Activated CD4-positive, alpha-beta T cell treated with anti-CD3 and anti-CD28 coated beads for 36 hours (primary cell): ENCODE results near the gene GMPS. TPM values are rescaled to one million over a fixed set of nuclear protein-coding genes. Genes with fewer than 3 reads are reported as not detected.
"Not testable (repeated sequence)": the region's sequence is repeated elsewhere in the genome, so short reads cannot be mapped to it uniquely, and the experiment has no call there.

Experiments
- ATAC-seq: fragments of 200-7000 bp; cut with Tn5 transposase; one replicate; pipeline ENCODE4 v1.10.0; 2021; ENCODE audit warnings: mild to moderate bottlenecking, moderate library complexity
- CTCF ChIA-PET: fragments of 350-600 bp; sonication (Branson Sonifier 250); formaldehyde crosslinking; loops from one replicate; lab custom pipeline; 2021; ENCODE audit warnings: antibody characterized with exemption; lab: Charles Lee
- POLR2A ChIA-PET: fragments of 350-600 bp; sonication (Branson Sonifier 250); formaldehyde crosslinking; loops from one replicate; lab custom pipeline; 2021; ENCODE audit warnings: antibody characterized with exemption, inconsistent platforms; lab: Charles Lee
- DNase-seq: peaks from one replicate; pipeline ENCODE4 v3.0.0-alpha.2; 2020
- H3K27ac Mint-ChIP-seq: one replicate; pipeline ENCODE4 v1.8.0; 2021; ENCODE audit warnings: mixed read lengths
- H3K27me3 Mint-ChIP-seq: one replicate; pipeline ENCODE4 v1.8.0; 2021; ENCODE audit warnings: mixed read lengths
- H3K36me3 Mint-ChIP-seq: one replicate; pipeline ENCODE4 v1.8.0; 2021; ENCODE audit warnings: low read depth, mixed read lengths
- H3K4me1 Mint-ChIP-seq: one replicate; pipeline ENCODE4 v1.8.0; 2021; ENCODE audit warnings: mixed read lengths
- H3K4me3 Mint-ChIP-seq: one replicate; pipeline ENCODE4 v1.8.0; 2021; ENCODE audit warnings: mild to moderate bottlenecking, moderate library complexity, mixed read lengths
- H3K9me3 Mint-ChIP-seq: one replicate; pipeline ENCODE4 v1.8.0; 2021; ENCODE audit warnings: low read depth, mixed read lengths
- intact Hi-C, 2 experiments: fragments of 100-400 bp; cut with DNase I in 1 of 2; cut with micrococcal nuclease in 1 of 2; formaldehyde crosslinking; loops; one replicate each; pipeline versions ENCODE4 v1.14.2 to v1.15.1; 2022 to 2024; cut with DNase I, micrococcal nuclease
- total RNA-seq, 2 experiments: library from RNA; stranded (reverse); gene quantifications; one replicate each; pipeline ENCODE4 v1.2.3, GENCODE V29; 2021

GMPS gene
- total RNA-seq, 2 experiments from 2014 or later: 154 to 161 TPM

GRCh38 chr3:155961044-155961443, 90.6 kb downstream of the GMPS start:
- intact Hi-C loops, H3K9me3 Mint-ChIP-seq, POLR2A ChIA-PET, H3K27me3 Mint-ChIP-seq, DNase-seq, ATAC-seq, H3K27ac Mint-ChIP-seq, H3K4me1 Mint-ChIP-seq, H3K4me3 Mint-ChIP-seq, H3K36me3 Mint-ChIP-seq: not testable (repeated sequence)
- CTCF ChIA-PET: interaction anchor here (1.3 kb wide), 1 partner anchor 155 kb away, joined by 3 read pairs; the partner anchor contains the start of gene C3orf33

GRCh38 chr3:155963570-155963969, 93.1 kb downstream of the GMPS start:
- Mint-ChIP-seq H3K4me1 (no peaks in the 10 kb centered on the region), H3K4me3 (no peak overlapping the region), H3K27me3 (no peaks in the 10 kb centered on the region), H3K36me3 (no peaks in the 10 kb centered on the region), H3K27ac (no peak overlapping the region), H3K9me3 (peaks cover 5% of the 10 kb centered on the region)
- ChIA-PET CTCF (no interaction called here), POLR2A (interaction anchor here (0.7 kb wide), 1 partner anchor 175 kb away, joined by 3 read pairs; no protein-coding TSS in a partner anchor)
- ATAC-seq (no peak), DNase-seq (no peak)
- intact Hi-C loops: no loop called here

GRCh38 chr3:155970398-155970797, 99.9 kb downstream of the GMPS start:
- H3K27ac Mint-ChIP-seq: no peak overlapping the region
- DNase-seq (no peak), ATAC-seq (no peak)
- peaks cover 5% of the 10 kb centered on the region for H3K9me3 Mint-ChIP-seq
- no peaks in the 10 kb centered on the region for H3K4me1 Mint-ChIP-seq
- no peaks in the 10 kb centered on the region for H3K36me3 Mint-ChIP-seq
- no peak overlapping the region for H3K4me3 Mint-ChIP-seq
- CTCF ChIA-PET: no interaction called here
- H3K27me3 Mint-ChIP-seq: no peaks in the 10 kb centered on the region
- POLR2A ChIA-PET: no interaction called here
- intact Hi-C loops: no loop called here

- intact Hi-C loops: no loop called here
- no peak overlapping the region for H3K27ac Mint-ChIP-seq
- POLR2A ChIA-PET: no interaction called here
- H3K27me3 Mint-ChIP-seq: no peaks in the 10 kb centered on the region
- no peak for DNase-seq
- H3K9me3 Mint-ChIP-seq: peaks cover 4% of the 10 kb centered on the region
- no peak overlapping the region for H3K4me3 Mint-ChIP-seq
- CTCF ChIA-PET: no interaction called here
- ATAC-seq: no peak
- no peaks in the 10 kb centered on the region for H3K36me3 Mint-ChIP-seq
- H3K4me1 Mint-ChIP-seq: no peaks in the 10 kb centered on the region
Observed at GRCh38 chr3:155972885-155973584, 102.6 kb downstream of the GMPS start.

GRCh38 chr3:155978324-155978723, 107.9 kb downstream of the GMPS start:
- intact Hi-C loops: no loop called here
- DNase-seq (no peak), ATAC-seq (no peak)
- Mint-ChIP-seq H3K27me3 (no peaks in the 10 kb centered on the region), H3K4me1 (no peaks in the 10 kb centered on the region), H3K4me3 (no peak overlapping the region), H3K27ac (no peak overlapping the region), H3K9me3 (no peaks in the 10 kb centered on the region), H3K36me3 (no peaks in the 10 kb centered on the region)
- ChIA-PET POLR2A (no interaction called here), CTCF (interaction anchor here (1.0 kb wide), 1 partner anchor 995 kb away, joined by 5 read pairs; no protein-coding TSS in a partner anchor)

- ATAC-seq (no peak), DNase-seq (no peak)
- ChIA-PET POLR2A (no interaction called here), CTCF (interaction anchor here (0.9 kb wide), 1 partner anchor 37 kb away, joined by 3 read pairs; no protein-coding TSS in a partner anchor)
- no peak overlapping the region for H3K4me3 Mint-ChIP-seq
- no peaks in the 10 kb centered on the region for H3K4me1 Mint-ChIP-seq
- intact Hi-C loops: no loop called here
- H3K27ac Mint-ChIP-seq: no peak overlapping the region
- no peaks in the 10 kb centered on the region for H3K36me3 Mint-ChIP-seq
- no peaks in the 10 kb centered on the region for H3K9me3 Mint-ChIP-seq
- H3K27me3 Mint-ChIP-seq: no peaks in the 10 kb centered on the region
Observed at GRCh38 chr3:155979746-155980145, 109.3 kb downstream of the GMPS start.

GRCh38 chr3:155981669-155982068, 111.2 kb downstream of the GMPS start:
- Mint-ChIP-seq H3K36me3 (no peaks in the 10 kb centered on the region), H3K4me1 (no peaks in the 10 kb centered on the region), H3K27me3 (no peaks in the 10 kb centered on the region), H3K4me3 (no peak overlapping the region), H3K9me3 (no peaks in the 10 kb centered on the region), H3K27ac (no peak overlapping the region)
- ChIA-PET CTCF (no interaction called here), POLR2A (no interaction called here)
- intact Hi-C loops: no loop called here
- DNase-seq (no peak), ATAC-seq (no peak)

- intact Hi-C loops: no loop called here
- H3K4me1 Mint-ChIP-seq: no peaks in the 10 kb centered on the region
- DNase-seq: no peak
- no peak overlapping the region for H3K4me3 Mint-ChIP-seq
- ATAC-seq: no peak
- H3K27ac Mint-ChIP-seq: no peak overlapping the region
- H3K9me3 Mint-ChIP-seq: no peaks in the 10 kb centered on the region
- no peaks in the 10 kb centered on the region for H3K36me3 Mint-ChIP-seq
- H3K27me3 Mint-ChIP-seq: peaks cover 3% of the 10 kb centered on the region
- ChIA-PET POLR2A (no interaction called here), CTCF (interaction anchor here (1.1 kb wide), 1 partner anchor 8 kb away, joined by 3 read pairs; no protein-coding TSS in a partner anchor)
Observed at GRCh38 chr3:155983834-155984474, 113.5 kb downstream of the GMPS start.

GRCh38 chr3:155984791-155985417, 114.5 kb downstream of the GMPS start:
- POLR2A ChIA-PET: no interaction called here
- ATAC-seq (no peak), DNase-seq (no peak)
- Mint-ChIP-seq H3K27me3 (peaks cover 3% of the 10 kb centered on the region), H3K4me3 (no peak overlapping the region), H3K36me3 (no peaks in the 10 kb centered on the region), H3K4me1 (no peaks in the 10 kb centered on the region), H3K27ac (no peak overlapping the region), H3K9me3 (no peaks in the 10 kb centered on the region)
- CTCF ChIA-PET: no interaction called here
- intact Hi-C loops: no loop called here

- DNase-seq: no peak
- no peaks in the 10 kb centered on the region for H3K9me3 Mint-ChIP-seq
- ATAC-seq: no peak
- no peak overlapping the region for H3K27ac Mint-ChIP-seq
- no peaks in the 10 kb centered on the region for H3K4me1 Mint-ChIP-seq
- intact Hi-C loops: no loop called here
- ChIA-PET CTCF (no interaction called here), POLR2A (no interaction called here)
- H3K36me3 Mint-ChIP-seq: no peaks in the 10 kb centered on the region
- H3K4me3 Mint-ChIP-seq: no peak overlapping the region
- peaks cover 3% of the 10 kb centered on the region for H3K27me3 Mint-ChIP-seq
Observed at GRCh38 chr3:155989536-155989935, 119.1 kb downstream of the GMPS start.

- ChIA-PET POLR2A (no interaction called here), CTCF (no interaction called here)
- no peaks in the 10 kb centered on the region for H3K4me1 Mint-ChIP-seq
- DNase-seq: no peak
- peaks cover 3% of the 10 kb centered on the region for H3K27me3 Mint-ChIP-seq
- no peaks in the 10 kb centered on the region for H3K36me3 Mint-ChIP-seq
- no peak overlapping the region for H3K27ac Mint-ChIP-seq
- ATAC-seq: no peak
- no peak overlapping the region for H3K4me3 Mint-ChIP-seq
- intact Hi-C loops: no loop called here
- no peaks in the 10 kb centered on the region for H3K9me3 Mint-ChIP-seq
Observed at GRCh38 chr3:155991212-155991611, 120.8 kb downstream of the GMPS start.
